Umbilical cord (tissue), 2 donors: ENCODE results near the gene MED15. TPM values are rescaled to one million over a fixed set of nuclear protein-coding genes. Genes with fewer than 3 reads are reported as not detected.
"Not testable (repeated sequence)": the region's sequence is repeated elsewhere in the genome, so short reads cannot be mapped to it uniquely, and the experiment has no call there.

Experiments used
- DNase-seq: peaks from one replicate; pipeline ENCODE4 v3.0.0-alpha.2; 2015; ENCODE audit warnings: low spot score
- total RNA-seq: library from RNA; depleted of rRNA; stranded (reverse); fragments of >200 nt; gene quantifications from one replicate; pipeline ENCODE4 v1.2.3, GENCODE V29; 2014; ENCODE audit warnings: low replicate concordance; ENCODE audit not compliant: insufficient read depth

Gene MED15
- total RNA-seq, 1 donor from 2014 or later = 24.3 TPM

- DNase-seq = no peak
These were observed 23.7 kb downstream of the MED15 start for GRCh38 chr22:20531154-20531403.

- peak; percentile 93 for DNase-seq
These were observed 24.2 kb downstream of the MED15 start for GRCh38 chr22:20531404-20532201.

GRCh38 chr22:20532256-20532993 lies 25.0 kb downstream of the MED15 start:
- peak; percentile 31 for DNase-seq

- no peak for DNase-seq
These were observed 25.9 kb downstream of the MED15 start for GRCh38 chr22:20533095-20533878.

- no peak for DNase-seq
These were observed 26.5 kb downstream of the MED15 start for GRCh38 chr22:20533879-20534265.

GRCh38 chr22:20536590-20537324 lies 29.3 kb downstream of the MED15 start:
- no peak for DNase-seq

GRCh38 chr22:20537325-20537756 lies 29.9 kb downstream of the MED15 start:
- no peak for DNase-seq

- no peak for DNase-seq
These were observed 30.6 kb downstream of the MED15 start for GRCh38 chr22:20537983-20538382.

- DNase-seq = not testable (repeated sequence)
These were observed 31.5 kb downstream of the MED15 start for GRCh38 chr22:20538875-20539274.

- DNase-seq = no peak
These were observed 34.6 kb downstream of the MED15 start for GRCh38 chr22:20542055-20542454.

GRCh38 chr22:20542736-20543135 lies 35.3 kb downstream of the MED15 start:
- DNase-seq = no peak

- not testable (repeated sequence) for DNase-seq
These were observed 37.9 kb downstream of the MED15 start for GRCh38 chr22:20545318-20545634.

- DNase-seq = no peak
These were observed 38.5 kb downstream of the MED15 start for GRCh38 chr22:20545681-20546521.

- no peak for DNase-seq
These were observed 39.1 kb downstream of the MED15 start for GRCh38 chr22:20546541-20546950.

GRCh38 chr22:20547029-20547428 lies 39.6 kb downstream of the MED15 start:
- DNase-seq = no peak

GRCh38 chr22:20548806-20549205 lies 41.4 kb downstream of the MED15 start:
- DNase-seq = no peak

- DNase-seq = peak; percentile 67
These were observed 41.9 kb downstream of the MED15 start for GRCh38 chr22:20549232-20549841.

- no peak for DNase-seq
These were observed 42.8 kb downstream of the MED15 start for GRCh38 chr22:20550057-20550817.

- DNase-seq = peak; percentile 92
These were observed 43.7 kb downstream of the MED15 start for GRCh38 chr22:20550851-20551744.
